Mesendoderm (in vitro differentiated cells): ENCODE results near the gene BRWD1.

Experiments used
- DNase-seq: peaks from one replicate; pipeline ENCODE4 v3.0.0; 2013
- H2AK5ac ChIP-seq: 2 replicates; pipeline ENCODE4 v1.6.1; 2013; ENCODE audit warnings: low read length, inconsistent platforms
- H2BK120ac ChIP-seq: 2 replicates; pipeline ENCODE4 v1.6.1; 2013; ENCODE audit warnings: low read depth, mild to moderate bottlenecking, low read length, moderate library complexity, mixed read lengths
- H2BK15ac ChIP-seq: replicated peaks from 2 replicates; pipeline ENCODE4 v1.6.1; 2013; ENCODE audit warnings: low read depth, mild to moderate bottlenecking, moderate library complexity
- H2BK5ac ChIP-seq: 2 replicates; pipeline ENCODE4 v1.6.1; 2013; ENCODE audit warnings: low read length, inconsistent platforms
- H3K18ac ChIP-seq: 2 replicates; pipeline ENCODE4 v1.6.1; 2013; ENCODE audit warnings: mild to moderate bottlenecking, low read length, mixed read lengths
- H3K23ac ChIP-seq: one replicate; pipeline ENCODE4 v1.6.1; 2013; ENCODE audit warnings: low read length
- H3K27ac ChIP-seq: 2 replicates; pipeline ENCODE4 v1.5.1; 2013; ENCODE audit warnings: low read depth, mild to moderate bottlenecking, inconsistent platforms, low read length, moderate library complexity
- H3K27me3 ChIP-seq: 2 replicates; pipeline ENCODE4 v1.6.1; 2013; ENCODE audit warnings: low read length, control low read depth, mild to moderate bottlenecking, inconsistent platforms; ENCODE audit not compliant: insufficient read depth, poor library complexity
- H3K36me3 ChIP-seq: 2 replicates; pipeline ENCODE4 v1.6.1; 2013; ENCODE audit warnings: low read length, inconsistent platforms; ENCODE audit not compliant: control insufficient read depth, insufficient read depth
- H3K4ac ChIP-seq: one replicate; pipeline ENCODE4 v1.6.1; 2013; ENCODE audit warnings: low read depth, mild to moderate bottlenecking, low read length, moderate library complexity
- H3K4me1 ChIP-seq: 2 replicates; pipeline ENCODE4 v1.6.1; 2013; ENCODE audit warnings: low read depth, low read length, inconsistent platforms; ENCODE audit not compliant: control insufficient read depth
- H3K4me2 ChIP-seq: 2 replicates; pipeline ENCODE4 v1.6.1; 2013; ENCODE audit warnings: low read length
- H3K4me3 ChIP-seq: 2 replicates; pipeline ENCODE4 v1.5.1; 2013; ENCODE audit warnings: mild to moderate bottlenecking, low read length
- H3K56ac ChIP-seq: one replicate; pipeline ENCODE4 v1.6.1; 2013; ENCODE audit warnings: low read length
- H3K79me1 ChIP-seq: 2 replicates; pipeline ENCODE4 v1.6.1; 2013; ENCODE audit warnings: low read length, inconsistent platforms
- H3K79me2 ChIP-seq: 2 replicates; pipeline ENCODE4 v1.6.1; 2013; ENCODE audit warnings: mild to moderate bottlenecking, low read length; ENCODE audit not compliant: control insufficient read depth, insufficient read depth
- H3K9ac ChIP-seq: 2 replicates; pipeline ENCODE4 v1.6.1; 2013; ENCODE audit warnings: low read length, inconsistent platforms
- H4K5ac ChIP-seq: one replicate; pipeline ENCODE4 v1.6.1; 2013; ENCODE audit warnings: low read length
- H4K8ac ChIP-seq: one replicate; pipeline ENCODE4 v1.6.1; 2013; ENCODE audit warnings: low read depth, mild to moderate bottlenecking, control low read depth, low read length, moderate library complexity
- WGBS: extraction: QIAGEN DNeasy Blood & Tissue Kit; methylation state at CpG from one replicate; pipeline ENCODE4 v1.1.7; 2013; ENCODE audit warnings: low lambda C conversion rate, missing lambda C conversion rate; ENCODE audit not compliant: insufficient coverage; ENCODE audit errors: extremely low coverage; 5-methylcytosine and 5-hydroxymethylcytosine counted together

BRWD1 gene

GRCh38 chr21:39189857-39190604 is 123.4 kb downstream of the BRWD1 start:
- H3K79me1 ChIP-seq = no peaks in the 10 kb centered on the region
- no peak overlapping the region for H2BK120ac ChIP-seq
- H3K56ac ChIP-seq = no peak overlapping the region
- no peak overlapping the region for H3K27ac ChIP-seq
- no peak for DNase-seq
- H3K4ac ChIP-seq = no peak overlapping the region
- H2BK5ac ChIP-seq = no peak overlapping the region
- H4K5ac ChIP-seq = no peak overlapping the region
- H2AK5ac ChIP-seq = no peak overlapping the region
- no peak overlapping the region for H3K18ac ChIP-seq
- no peak overlapping the region for H3K4me2 ChIP-seq
- H2BK15ac ChIP-seq = no peak overlapping the region
- H3K4me3 ChIP-seq = no peak overlapping the region
- no peaks in the 10 kb centered on the region for H3K79me2 ChIP-seq
- H3K23ac ChIP-seq = no peak overlapping the region
- no peaks in the 10 kb centered on the region for H3K4me1 ChIP-seq
- no peak overlapping the region for H4K8ac ChIP-seq
- no peaks in the 10 kb centered on the region for H3K27me3 ChIP-seq
- no peaks in the 10 kb centered on the region for H3K36me3 ChIP-seq
- no peak overlapping the region for H3K9ac ChIP-seq

- no peak for DNase-seq
- Histone ChIP-seq H3K79me2 (no peaks in the 10 kb centered on the region), H3K79me1 (no peaks in the 10 kb centered on the region), H4K5ac (no peak overlapping the region), H3K27ac (no peak overlapping the region), H3K9ac (no peak overlapping the region), H2BK15ac (no peak overlapping the region), H3K23ac (no peak overlapping the region), H3K4ac (no peak overlapping the region), H3K4me2 (no peak overlapping the region), H3K27me3 (no peaks in the 10 kb centered on the region), H2BK5ac (no peak overlapping the region), H3K4me1 (no peaks in the 10 kb centered on the region), H2BK120ac (no peak overlapping the region), H4K8ac (no peak overlapping the region), H3K18ac (no peak overlapping the region), H3K36me3 (no peaks in the 10 kb centered on the region), H3K56ac (no peak overlapping the region), H2AK5ac (no peak overlapping the region), H3K4me3 (no peak overlapping the region)
- no CpG with 5 or more reads among the region's 2 CpGs for WGBS
Measured at GRCh38 chr21:39188521-39189139, 124.8 kb downstream of the BRWD1 start.

GRCh38 chr21:39187141-39187540 is 126.3 kb downstream of the BRWD1 start:
- H4K5ac ChIP-seq = no peak overlapping the region
- H3K4me1 ChIP-seq = peaks cover 1% of the 10 kb centered on the region

GRCh38 chr21:39186676-39187075 is 126.8 kb downstream of the BRWD1 start:
- Histone ChIP-seq H3K36me3 (no peaks in the 10 kb centered on the region), H3K27ac (no peak overlapping the region)
- DNase-seq = no peak

More at GRCh38 chr21:39187141-39187540, 126.3 kb downstream of the BRWD1 start:
- no CpG with 5 or more reads among the region's 5 CpGs for WGBS
- no peak overlapping the region for H3K56ac ChIP-seq
- no peak overlapping the region for H3K4ac ChIP-seq
- H3K27ac ChIP-seq = no peak overlapping the region
- H2BK120ac ChIP-seq = no peak overlapping the region
- no peak overlapping the region for H4K8ac ChIP-seq
- no peak for DNase-seq
- H3K18ac ChIP-seq = no peak overlapping the region
- peaks cover 5% of the 10 kb centered on the region for H3K79me1 ChIP-seq
- H3K27me3 ChIP-seq = no peaks in the 10 kb centered on the region
- no peak overlapping the region for H3K9ac ChIP-seq
- no peak overlapping the region for H2BK15ac ChIP-seq
- no peak overlapping the region for H3K4me3 ChIP-seq
- no peak overlapping the region for H3K4me2 ChIP-seq
- H3K23ac ChIP-seq = no peak overlapping the region
- H2AK5ac ChIP-seq = no peak overlapping the region
- H3K79me2 ChIP-seq = peaks cover 5% of the 10 kb centered on the region
- no peak overlapping the region for H2BK5ac ChIP-seq
- no peaks in the 10 kb centered on the region for H3K36me3 ChIP-seq

GRCh38 chr21:39185157-39185556 is 128.3 kb downstream of the BRWD1 start:
- no CpG with 5 or more reads among the region's 2 CpGs for WGBS
- H3K23ac ChIP-seq = no peak overlapping the region
- H3K27me3 ChIP-seq = no peaks in the 10 kb centered on the region
- no peak overlapping the region for H3K27ac ChIP-seq
- H2BK5ac ChIP-seq = no peak overlapping the region
- no peak overlapping the region for H3K4ac ChIP-seq
- H3K4me2 ChIP-seq = no peak overlapping the region
- no peak overlapping the region for H2BK120ac ChIP-seq
- peaks cover 5% of the 10 kb centered on the region for H3K79me1 ChIP-seq
- DNase-seq = no peak
- H3K79me2 ChIP-seq = peaks cover 5% of the 10 kb centered on the region
- H3K4me1 ChIP-seq = peaks cover 2% of the 10 kb centered on the region
- no peak overlapping the region for H3K4me3 ChIP-seq
- H4K8ac ChIP-seq = no peak overlapping the region
- H3K56ac ChIP-seq = no peak overlapping the region
- no peak overlapping the region for H4K5ac ChIP-seq
- H3K18ac ChIP-seq = no peak overlapping the region
- H3K36me3 ChIP-seq = no peaks in the 10 kb centered on the region
- H3K9ac ChIP-seq = no peak overlapping the region
- no peak overlapping the region for H2AK5ac ChIP-seq
- no peak overlapping the region for H2BK15ac ChIP-seq

More at GRCh38 chr21:39186676-39187075, 126.8 kb downstream of the BRWD1 start:
- Histone ChIP-seq H3K4me1 (peaks cover 2% of the 10 kb centered on the region), H3K4me2 (no peak overlapping the region), H3K79me2 (peaks cover 5% of the 10 kb centered on the region), H4K8ac (no peak overlapping the region), H2BK120ac (no peak overlapping the region), H2BK15ac (no peak overlapping the region), H3K79me1 (peaks cover 5% of the 10 kb centered on the region), H3K23ac (no peak overlapping the region), H3K27me3 (no peaks in the 10 kb centered on the region), H3K4me3 (no peak overlapping the region), H3K9ac (no peak overlapping the region), H2BK5ac (no peak overlapping the region), H3K56ac (no peak overlapping the region), H3K18ac (no peak overlapping the region), H4K5ac (no peak overlapping the region), H3K4ac (no peak overlapping the region), H2AK5ac (no peak overlapping the region)
